Psoas muscle (tissue), 8 donors: ENCODE results near the gene HNF1A. TPM values are rescaled to one million over a fixed set of nuclear protein-coding genes. Genes with fewer than 3 reads are reported as not detected.

Experiments used
- ATAC-seq, 4 donors: fragments of 200-7000 bp; cut with Tn5 transposase; one replicate each; pipeline ENCODE4 v1.9.1; 2020; ENCODE audit warnings: moderate library complexity in 3 of 4, mild to moderate bottlenecking in 2 of 4
- DNase-seq, 2 donors: peaks; one replicate each; pipeline ENCODE4 v3.0.0-alpha.2; 2020
- H3K27ac ChIP-seq: fragments of 200-600 bp; one replicate; pipeline ENCODE4 v1.8.0; 2022
- H3K27me3 ChIP-seq, 3 donors: fragments of 200-600 bp in 1 of 3; one replicate each; pipeline versions ENCODE4 v1.6.1 to v1.8.0; 2013 to 2022; ENCODE audit warnings: low read length in 2 of 3, mild to moderate bottlenecking in 2 of 3, moderate library complexity in 1 of 3; ENCODE audit not compliant: insufficient read depth in 3 of 3
- H3K36me3 ChIP-seq, 2 donors: fragments of 200-600 bp in 1 of 2; one replicate each; pipeline versions ENCODE4 v1.6.1 to v1.8.0; 2013 to 2022; ENCODE audit warnings: low read depth in 1 of 2, mild to moderate bottlenecking in 1 of 2, moderate library complexity in 1 of 2; ENCODE audit not compliant: insufficient read depth in 1 of 2
- H3K4me1 ChIP-seq: fragments of 200-600 bp; one replicate; pipeline ENCODE4 v1.8.0; 2022
- H3K4me3 ChIP-seq: fragments of 200-600 bp; one replicate; pipeline ENCODE4 v1.8.0; 2022; ENCODE audit warnings: mild to moderate bottlenecking
- H3K9me3 ChIP-seq: fragments of 200-600 bp; one replicate; pipeline ENCODE4 v1.8.0; 2022
- CTCF ChIP-seq: fragments of 200-600 bp; IDR thresholded peaks from one replicate; pipeline ENCODE4 v1.8.0; 2022; ENCODE audit warnings: antibody characterized with exemption
- WGBS, 3 donors: extraction: QIAGEN DNeasy Blood & Tissue Kit; methylation state at CpG; one replicate each; pipeline versions ENCODE4 v1.1.6 to v1.1.7; 2013; 5-methylcytosine and 5-hydroxymethylcytosine counted together
- intact Hi-C, 2 donors: fragments of 100-400 bp; cut with DNase I; formaldehyde crosslinking; loops; one replicate each; pipeline versions ENCODE4 v1.11.0 to v1.14.2; 2022
- polyA plus RNA-seq, 3 donors: library from polyadenylated mRNA; stranded (reverse); fragments of 200-250 nt; gene quantifications; one replicate each; pipeline ENCODE4 v1.2.3, GENCODE V29; 2013
- total RNA-seq, 4 donors: library from RNA; stranded (reverse); fragmentation: NEBNext Ultra II Directional in 2 of 4; extraction: Animal tissue kit (Norgen Biotek cat#: 25700) in 2 of 4; gene quantifications; one replicate each; pipeline versions ENCODE4 v1.2.1 to v1.2.4, GENCODE V29; 2021 to 2023
- donor health status: healthy with polysubstance abuse.
- donor health status: DM: no; HTN: no; CAD: no; lungs with moderate emphysema.
- donor health status: Bipolar disorder and iron deficiency.
- donor health status: healthy.
- donor health status: DM: yes; HTN: yes; CAD: no.
- donor health status: DM: no; HTN: no; CAD: no.
- donor health status: DM: no; HTN: no; CAD: no.
- donor health status: DM: yes; HTN: yes; CAD: no.

The HNF1A gene
- total and polyA plus RNA-seq, 7 donors: 0.07 to 0.18 TPM; not detected in 5

GRCh38 chr12:120990487-120991055, 12.2 kb downstream of the HNF1A start:
- DNase-seq: no peak
- Histone ChIP-seq H3K36me3 (no peaks in the 10 kb centered on the region), H3K4me3 (no peak overlapping the region), H3K27ac (no peak overlapping the region), H3K9me3 (no peaks in the 10 kb centered on the region), H3K27me3 (peaks cover 0 to 4% (median 0%) of the 10 kb centered on the region in 3 donors), H3K4me1 (no peaks in the 10 kb centered on the region)
- no peak for TF ChIP-seq CTCF
- intact Hi-C loops: no loop called here
- 56 to 75% (median 57%) methylated on average over 2 of the region's 2 CpGs for WGBS, 3 donors
- no peak for ATAC-seq

- no peak overlapping the region for H3K27ac ChIP-seq
- TF ChIP-seq CTCF: no peak
- intact Hi-C loops: no loop called here
- H3K4me1 ChIP-seq: no peaks in the 10 kb centered on the region
- DNase-seq (no peak), ATAC-seq (no peak)
- H3K27me3 ChIP-seq: peaks cover 0 to 4% (median 0%) of the 10 kb centered on the region in 3 donors
- H3K9me3 ChIP-seq: no peaks in the 10 kb centered on the region
- H3K36me3 ChIP-seq: no peaks in the 10 kb centered on the region
- no peak overlapping the region for H3K4me3 ChIP-seq
Measured at GRCh38 chr12:120991965-120992364, 13.6 kb downstream of the HNF1A start.

GRCh38 chr12:120992989-120993388, 14.6 kb downstream of the HNF1A start:
- no peak for DNase-seq
- H3K27ac ChIP-seq: no peak overlapping the region
- H3K4me3 ChIP-seq: no peak overlapping the region
- intact Hi-C loops: no loop called here
- 90% methylated on average over 1 of the region's 1 CpG for WGBS, 3 donors
- no peaks in the 10 kb centered on the region for H3K36me3 ChIP-seq
- no peak for TF ChIP-seq CTCF
- H3K4me1 ChIP-seq: no peaks in the 10 kb centered on the region
- no peaks in the 10 kb centered on the region for H3K9me3 ChIP-seq
- ATAC-seq: no peak
- peaks cover 0 to 4% (median 3%) of the 10 kb centered on the region in 3 donors for H3K27me3 ChIP-seq

DNA sequence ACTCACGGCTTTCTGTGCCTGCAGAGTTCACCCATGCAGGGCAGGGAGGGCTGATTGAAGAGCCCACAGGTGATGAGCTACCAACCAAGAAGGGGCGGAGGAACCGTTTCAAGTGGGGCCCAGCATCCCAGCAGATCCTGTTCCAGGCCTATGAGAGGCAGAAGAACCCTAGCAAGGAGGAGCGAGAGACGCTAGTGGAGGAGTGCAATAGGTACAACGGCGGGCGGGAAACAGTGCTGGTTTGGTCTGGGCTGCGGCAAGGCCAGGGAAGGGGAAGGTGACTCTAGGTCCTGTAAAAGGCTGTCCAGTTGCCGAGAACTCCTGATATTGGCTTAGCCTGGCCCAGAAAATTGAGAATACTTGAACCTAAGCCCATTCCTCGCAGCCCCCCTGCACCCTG, 15.2 kb downstream of the HNF1A start:
- Histone ChIP-seq H3K4me3 (no peak overlapping the region), H3K36me3 (no peaks in the 10 kb centered on the region), H3K27ac (no peak overlapping the region), H3K9me3 (no peaks in the 10 kb centered on the region), H3K4me1 (no peaks in the 10 kb centered on the region), H3K27me3 (peaks cover 0 to 4% (median 4%) of the 10 kb centered on the region in 3 donors)
- ATAC-seq (no peak), DNase-seq (no peak)
- intact Hi-C loops: no loop called here
- no peak for TF ChIP-seq CTCF
- 73 to 86% (median 79%) methylated on average over 11 of the region's 11 CpGs for WGBS, 3 donors

- 84 to 92% (median 88%) methylated on average over 11 to 15 of the region's 15 CpGs for WGBS, 3 donors
- H3K4me3 ChIP-seq: no peak overlapping the region
- intact Hi-C loops: no loop called here
- ATAC-seq (no peak), DNase-seq (no peak)
- no peaks in the 10 kb centered on the region for H3K36me3 ChIP-seq
- peaks cover 0 to 5% (median 4%) of the 10 kb centered on the region in 3 donors for H3K27me3 ChIP-seq
- no peaks in the 10 kb centered on the region for H3K9me3 ChIP-seq
- no peak for TF ChIP-seq CTCF
- no peaks in the 10 kb centered on the region for H3K4me1 ChIP-seq
- no peak overlapping the region for H3K27ac ChIP-seq
Measured at GRCh38 chr12:120994059-120994458, 15.7 kb downstream of the HNF1A start.
